ENCODE data around the gene LRFN2.

Gene LRFN2

GRCh38 chr6:40425192-40425919 is 161.8 kb downstream of the LRFN2 start:
- DNase-seq: no peak

GRCh38 chr6:40422046-40422445 is 165.1 kb downstream of the LRFN2 start:
- no peak for DNase-seq

GRCh38 chr6:40419946-40420728 is 167.0 kb downstream of the LRFN2 start:
- no peak for DNase-seq

GRCh38 chr6:40419377-40419776 is 167.8 kb downstream of the LRFN2 start:
- DNase-seq: no peak

- DNase-seq: no peak
These were observed 170.1 kb downstream of the LRFN2 start for GRCh38 chr6:40417031-40417430.

- no peak for DNase-seq
These were observed 172.5 kb downstream of the LRFN2 start for GRCh38 chr6:40414617-40415016.

GRCh38 chr6:40413239-40413638 is 173.9 kb downstream of the LRFN2 start:
- DNase-seq: no peak

- DNase-seq: no peak
These were observed 175.3 kb downstream of the LRFN2 start for GRCh38 chr6:40411881-40412280.

- DNase-seq: no peak
These were observed 176.3 kb downstream of the LRFN2 start for GRCh38 chr6:40410821-40411220.

- no peak for DNase-seq
These were observed 177.3 kb downstream of the LRFN2 start for GRCh38 chr6:40409716-40410397.

- DNase-seq: no peak
These were observed 178.2 kb downstream of the LRFN2 start for GRCh38 chr6:40408786-40409542.

GRCh38 chr6:40407239-40407638 is 179.9 kb downstream of the LRFN2 start:
- no peak for DNase-seq

- DNase-seq: no peak
These were observed 181.0 kb downstream of the LRFN2 start for GRCh38 chr6:40406175-40406574.

GRCh38 chr6:40400738-40401137 is 186.4 kb downstream of the LRFN2 start:
- DNase-seq: no peak

- DNase-seq: no peak
These were observed 187.2 kb downstream of the LRFN2 start for GRCh38 chr6:40399888-40400457.

- DNase-seq: no peak
These were observed 188.2 kb downstream of the LRFN2 start for GRCh38 chr6:40398810-40399477.

GRCh38 chr6:40398034-40398691 is 189.0 kb downstream of the LRFN2 start:
- DNase-seq: no peak

- DNase-seq: no peak
These were observed 189.7 kb downstream of the LRFN2 start for GRCh38 chr6:40397287-40398033.

GRCh38 chr6:40395698-40396076 is 191.5 kb downstream of the LRFN2 start:
- no peak for DNase-seq

- peak; percentile 12 for DNase-seq
These were observed 192.0 kb downstream of the LRFN2 start for GRCh38 chr6:40395066-40395697.

All from NCI-H187 treated with DMSO at 0.1 percent for 48 hours (cell line).